T-helper 22 cell (primary cell): ENCODE measurements around the gene UCN2.

ENCODE experiments used
- DNase-seq: peaks from one replicate; pipeline ENCODE4 v3.0.0-alpha.2; 2020; ENCODE audit warnings: low read depth

The UCN2 gene

GRCh38 chr3:48563382-48563918, at the start of gene UCN2:
Gene UCN2 (minus strand): TSS chr3:48563781. CDS start chr3:48563124, 657 bp downstream.
- DNase-seq = no peak

- no peak for DNase-seq
Measured at GRCh38 chr3:48612309-48612708, 48.7 kb upstream of the UCN2 start.

- DNase-seq = peak; percentile 81
Measured at GRCh38 chr3:48609088-48610005, 45.8 kb upstream of the UCN2 start, which contains the start of gene UQCRC1. Gene UQCRC1 (minus strand): TSS chr3:48609646. CDS start chr3:48609620, 26 bp downstream.

GRCh38 chr3:48607519-48607918, 43.9 kb upstream of the UCN2 start:
- no peak for DNase-seq

- DNase-seq = no peak
Measured at GRCh38 chr3:48601622-48601994, 38.0 kb upstream of the UCN2 start.

GRCh38 chr3:48600711-48601621, 37.4 kb upstream of the UCN2 start:
- DNase-seq = no peak

GRCh38 chr3:48599509-48600285, 36.1 kb upstream of the UCN2 start:
- DNase-seq = no peak

GRCh38 chr3:48599077-48599501, 35.5 kb upstream of the UCN2 start:
- DNase-seq = no peak

- DNase-seq = no peak
Measured at GRCh38 chr3:48598323-48599076, 34.9 kb upstream of the UCN2 start.

GRCh38 chr3:48597408-48597800, 33.8 kb upstream of the UCN2 start:
- DNase-seq = no peak

- no peak for DNase-seq
Measured at GRCh38 chr3:48596676-48597407, 33.3 kb upstream of the UCN2 start.

GRCh38 chr3:48596157-48596556, 32.6 kb upstream of the UCN2 start:
- DNase-seq = no peak

- no peak for DNase-seq
Measured at GRCh38 chr3:48595526-48596121, 32.0 kb upstream of the UCN2 start.

- no peak for DNase-seq
Measured at GRCh38 chr3:48595075-48595525, 31.5 kb upstream of the UCN2 start, which contains the start of gene COL7A1. Gene COL7A1 (minus strand): TSS chr3:48595329. CDS start chr3:48595159, 170 bp downstream.

- no peak for DNase-seq
Measured at GRCh38 chr3:48594417-48595049, 31.0 kb upstream of the UCN2 start.

- DNase-seq = no peak
Measured at GRCh38 chr3:48593337-48593736, 29.8 kb upstream of the UCN2 start.

GRCh38 chr3:48592519-48593087, 29.0 kb upstream of the UCN2 start:
- no peak for DNase-seq

- no peak for DNase-seq
Measured at GRCh38 chr3:48591886-48592518, 28.4 kb upstream of the UCN2 start.
